Limb (tissue), 2 donors: Measurements from ENCODE around the gene CYSRT1.
A peak's percentile ranks its signal among the peaks of the same experiment; 100 is the strongest.
"Not testable (repeated sequence)": the region's sequence is repeated elsewhere in the genome, so short reads cannot be mapped to it uniquely, and the experiment has no call there.

Experiments used
- DNase-seq, 2 donors: peaks; one replicate each; pipeline ENCODE4 v3.0.0-alpha.2; 2016; ENCODE audit errors: extremely low spot score in 2 of 2

CYSRT1 gene

DNA sequence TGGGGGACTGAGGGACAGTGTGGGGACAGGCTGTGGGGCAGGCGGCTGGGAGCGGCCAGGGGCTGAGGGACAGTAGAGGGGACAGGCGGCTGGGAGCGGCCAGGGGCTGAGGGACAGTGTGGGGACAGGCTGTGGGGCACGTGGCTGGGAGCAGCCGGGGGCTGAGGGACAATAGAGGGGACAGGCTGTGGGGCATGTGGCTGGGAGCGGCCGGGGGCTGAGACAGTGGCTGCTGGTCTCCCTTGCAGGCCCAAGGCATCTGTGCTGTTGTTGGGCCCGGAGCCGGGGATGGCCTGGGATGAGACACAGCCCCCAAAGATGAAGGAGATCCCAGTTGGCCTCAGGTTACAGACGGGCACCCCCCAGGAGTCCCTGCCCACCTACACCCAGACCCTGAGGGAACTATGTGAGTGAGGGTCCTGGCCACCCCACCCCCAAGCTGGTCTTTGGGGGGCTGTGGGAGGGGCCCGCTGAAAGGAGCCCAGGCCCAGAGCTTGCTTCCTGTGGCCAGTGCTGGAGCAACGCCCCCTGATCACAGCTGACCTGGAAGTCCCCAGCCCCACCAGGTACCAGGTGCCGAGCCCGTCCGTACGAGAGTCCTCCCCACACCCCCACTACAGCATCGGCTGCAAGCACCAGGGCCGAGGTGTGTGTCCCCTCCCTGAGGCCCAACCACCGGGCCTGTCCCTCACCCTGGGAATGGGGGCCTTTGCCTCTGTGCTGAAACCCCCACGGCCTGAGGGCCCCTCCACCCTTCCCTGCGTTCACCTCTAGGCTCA lies 26.7 kb downstream of the CYSRT1 start:
- no peak for DNase-seq

DNA sequence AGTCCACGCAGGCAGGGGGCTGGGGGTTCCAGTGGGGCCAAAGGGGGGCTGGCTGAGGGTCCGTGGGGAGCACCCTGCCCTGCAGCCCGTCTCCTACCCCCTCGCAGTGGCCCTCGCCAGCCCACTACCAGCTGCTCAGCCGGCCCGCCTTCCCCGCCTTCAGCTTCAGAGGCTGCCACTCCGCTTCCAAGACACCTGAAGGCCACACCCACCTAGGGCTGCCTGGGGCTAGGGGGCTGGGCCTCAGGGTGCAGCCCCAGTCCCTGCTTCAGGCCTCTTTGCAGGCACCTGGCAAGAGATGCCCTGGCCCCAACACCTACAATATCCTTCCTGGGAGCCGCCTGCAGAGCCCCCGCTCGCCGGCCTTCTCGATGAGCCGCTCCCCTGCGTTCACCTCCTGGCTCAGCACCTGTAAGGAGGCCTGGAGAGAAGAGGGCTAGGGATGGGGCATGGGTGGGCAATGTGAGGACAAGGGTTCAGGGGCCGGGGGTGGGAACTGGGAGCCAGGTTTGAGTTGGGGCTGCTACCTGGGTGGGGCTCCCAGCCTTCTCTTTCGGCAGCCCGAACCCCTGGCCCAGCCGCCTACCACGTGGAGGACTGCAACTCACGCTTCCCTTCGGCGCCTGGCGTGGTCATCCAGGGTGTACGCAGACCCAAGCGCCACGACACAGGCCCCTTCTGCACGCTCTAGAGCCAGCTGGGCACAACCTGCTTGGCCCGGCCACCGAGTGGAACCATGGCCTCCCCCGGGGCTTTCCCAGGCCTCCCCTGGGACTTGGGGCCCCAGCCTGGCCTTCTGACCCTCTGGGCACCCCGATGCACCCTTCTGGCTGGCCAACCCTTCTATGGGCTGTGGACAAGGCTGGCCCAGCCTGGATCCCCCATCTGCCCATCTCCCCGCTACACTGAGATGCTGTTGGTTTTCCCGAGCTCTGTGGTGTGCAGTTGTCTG lies 27.9 kb downstream of the CYSRT1 start:
- no peak for DNase-seq

DNA sequence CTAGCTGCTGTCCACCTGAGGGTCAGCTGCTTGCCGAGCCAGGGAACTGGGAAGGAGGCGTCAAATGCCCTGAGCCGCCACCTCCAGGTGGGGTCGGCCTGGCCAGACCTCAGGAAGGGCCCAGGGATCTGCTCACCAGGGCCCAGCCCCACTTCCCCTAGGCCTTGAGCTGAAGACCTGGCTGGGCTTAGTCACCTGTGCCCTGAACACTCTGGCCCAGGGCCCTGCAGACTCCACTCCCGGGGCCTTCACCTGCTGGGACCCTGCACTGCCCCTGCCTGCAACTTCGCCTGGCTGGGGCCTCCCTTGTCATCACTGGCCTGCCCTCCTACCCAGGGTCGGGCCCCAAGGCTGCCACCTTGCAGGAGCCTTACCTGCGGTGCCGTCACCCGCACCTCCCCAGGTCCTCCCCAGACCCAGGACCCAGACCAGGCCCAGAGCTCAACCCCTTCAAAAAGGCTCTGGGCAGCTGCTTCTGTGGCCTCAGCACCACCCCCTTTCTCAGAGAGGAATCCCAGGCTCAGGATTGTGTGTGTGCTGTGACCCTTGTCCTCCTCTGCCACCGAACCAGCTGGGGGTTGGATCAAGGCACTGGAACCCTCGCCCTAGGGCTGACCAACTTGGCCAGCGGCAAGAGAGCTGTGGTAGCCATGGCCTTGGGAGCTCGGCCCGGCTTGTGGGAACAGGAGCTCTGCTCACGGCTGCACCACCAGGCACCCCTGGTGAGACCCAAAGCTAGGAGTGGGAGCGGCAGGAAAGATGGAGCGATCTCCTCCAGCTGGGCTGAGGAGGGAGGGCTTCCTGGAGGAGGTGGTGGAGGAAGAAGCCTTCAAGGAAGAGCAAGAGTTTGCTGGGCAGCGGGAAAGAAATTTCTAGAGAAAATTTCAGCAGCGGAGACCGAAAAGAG lies 29.0 kb downstream of the CYSRT1 start:
- DNase-seq = no peak

DNA sequence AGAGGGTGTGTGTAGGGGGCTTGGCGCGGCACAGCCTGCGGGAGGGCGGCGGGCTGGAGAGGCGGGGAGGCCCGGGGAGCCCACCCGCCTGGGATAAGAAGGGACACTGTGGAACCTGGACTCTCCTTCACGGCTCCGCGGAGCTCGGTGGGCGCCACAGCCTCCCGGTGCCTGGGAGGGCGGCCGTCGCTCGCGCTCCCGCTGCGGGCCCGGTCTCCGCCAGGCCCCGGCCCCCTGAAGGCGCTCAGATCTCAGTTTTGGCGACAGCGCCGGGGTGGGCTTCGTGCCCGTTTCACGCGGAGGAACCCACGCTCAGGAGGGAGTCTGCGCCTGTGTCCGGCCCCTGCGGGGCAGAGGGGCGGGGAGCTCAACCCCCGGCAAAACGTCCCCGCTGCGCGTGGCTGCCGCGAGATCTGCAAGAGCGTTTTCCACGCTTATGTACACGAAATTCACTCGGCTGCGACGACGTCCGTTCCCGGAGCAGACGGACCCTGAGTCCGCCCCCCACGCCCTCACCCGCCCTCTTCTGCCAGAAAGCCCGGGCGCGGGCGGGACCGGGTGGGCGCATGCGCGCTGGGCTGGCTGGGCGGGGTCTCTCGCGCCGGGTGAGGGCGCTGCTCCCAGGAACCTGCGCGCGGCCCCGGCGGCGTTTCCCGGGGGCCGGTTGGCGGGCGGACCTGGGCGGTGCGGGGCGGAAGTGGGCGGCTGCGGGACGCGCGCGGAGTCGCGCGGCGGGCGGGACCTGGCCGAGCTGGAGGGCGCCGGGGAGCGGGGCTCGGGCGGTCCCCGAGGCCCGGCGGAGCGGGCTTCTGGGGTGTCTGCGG lies 29.9 kb downstream of the CYSRT1 start, which contains the start of gene NELFB:
NELFB (plus strand) TSS at position 704 of the 824 bp plus-strand sequence.
- peak; percentile 89 to 98 for DNase-seq

DNA sequence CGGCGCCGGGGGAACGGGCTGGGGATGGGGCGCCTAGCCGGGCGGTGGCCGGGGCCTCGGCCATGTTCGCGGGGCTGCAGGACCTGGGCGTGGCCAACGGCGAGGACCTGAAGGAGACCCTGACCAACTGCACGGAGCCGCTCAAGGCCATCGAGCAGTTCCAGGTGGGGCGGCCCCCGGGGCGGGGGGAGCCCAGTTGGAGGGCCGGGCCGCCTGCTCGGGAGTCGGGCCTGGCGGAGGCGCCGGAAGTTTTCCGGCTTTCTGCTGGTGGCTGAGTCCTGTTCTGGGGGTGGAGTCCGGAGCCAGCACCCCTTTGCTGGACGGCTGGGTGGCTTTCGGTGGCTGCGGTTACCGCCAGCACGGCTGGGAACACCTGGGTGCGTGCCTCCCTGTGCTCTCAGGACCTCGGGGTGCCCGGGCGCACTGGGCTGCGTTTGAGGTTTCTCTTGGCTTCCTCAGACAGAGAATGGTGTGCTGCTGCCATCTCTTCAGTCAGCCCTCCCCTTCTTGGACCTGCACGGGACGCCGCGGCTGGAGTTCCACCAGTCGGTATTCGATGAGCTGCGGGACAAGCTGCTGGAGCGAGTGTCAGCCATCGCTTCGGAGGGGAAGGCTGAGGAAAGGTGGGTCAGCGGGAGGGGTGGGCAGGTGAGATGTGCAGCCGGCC lies 30.6 kb downstream of the CYSRT1 start:
- peak in 1 of 2 donors; percentile 23 for DNase-seq

DNA sequence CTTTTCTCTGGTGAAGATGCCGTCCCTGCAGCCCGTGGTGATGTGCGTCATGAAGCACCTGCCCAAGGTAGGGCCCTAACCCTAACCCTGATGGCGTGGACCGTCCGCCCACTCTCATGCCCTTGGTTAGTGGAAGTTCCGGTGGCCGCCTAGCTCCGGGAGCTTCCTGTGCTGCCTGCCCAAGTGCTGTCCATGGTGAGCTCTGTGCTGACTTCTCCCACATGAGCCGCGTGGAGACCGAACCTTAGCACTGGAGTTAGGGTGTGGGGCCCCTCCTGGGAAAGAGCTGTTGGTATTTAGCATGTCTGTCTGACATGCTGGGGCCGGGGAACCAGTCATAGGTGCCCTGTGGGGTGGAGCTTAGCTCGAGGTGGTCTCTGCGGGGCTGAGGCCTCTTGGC lies 31.4 kb downstream of the CYSRT1 start:
- DNase-seq = no peak

DNA sequence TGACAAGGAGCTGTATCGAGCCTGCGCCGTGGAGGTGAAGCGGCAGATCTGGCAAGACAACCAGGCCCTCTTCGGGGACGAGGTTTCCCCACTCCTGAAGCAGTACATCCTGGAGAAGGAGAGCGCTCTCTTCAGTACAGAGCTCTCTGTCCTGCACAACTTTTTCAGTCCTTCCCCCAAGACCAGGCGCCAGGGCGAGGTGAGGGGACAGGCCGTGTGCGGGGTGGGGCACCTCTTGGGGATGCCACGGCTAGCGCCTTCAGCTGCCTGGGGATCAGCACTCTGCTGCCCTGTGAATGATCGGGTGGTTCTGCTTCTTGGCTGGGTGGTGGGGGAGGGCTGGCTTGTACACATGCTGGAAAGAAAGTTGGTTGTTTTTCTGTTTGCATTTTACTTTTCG lies 31.9 kb downstream of the CYSRT1 start:
- no peak for DNase-seq

DNA sequence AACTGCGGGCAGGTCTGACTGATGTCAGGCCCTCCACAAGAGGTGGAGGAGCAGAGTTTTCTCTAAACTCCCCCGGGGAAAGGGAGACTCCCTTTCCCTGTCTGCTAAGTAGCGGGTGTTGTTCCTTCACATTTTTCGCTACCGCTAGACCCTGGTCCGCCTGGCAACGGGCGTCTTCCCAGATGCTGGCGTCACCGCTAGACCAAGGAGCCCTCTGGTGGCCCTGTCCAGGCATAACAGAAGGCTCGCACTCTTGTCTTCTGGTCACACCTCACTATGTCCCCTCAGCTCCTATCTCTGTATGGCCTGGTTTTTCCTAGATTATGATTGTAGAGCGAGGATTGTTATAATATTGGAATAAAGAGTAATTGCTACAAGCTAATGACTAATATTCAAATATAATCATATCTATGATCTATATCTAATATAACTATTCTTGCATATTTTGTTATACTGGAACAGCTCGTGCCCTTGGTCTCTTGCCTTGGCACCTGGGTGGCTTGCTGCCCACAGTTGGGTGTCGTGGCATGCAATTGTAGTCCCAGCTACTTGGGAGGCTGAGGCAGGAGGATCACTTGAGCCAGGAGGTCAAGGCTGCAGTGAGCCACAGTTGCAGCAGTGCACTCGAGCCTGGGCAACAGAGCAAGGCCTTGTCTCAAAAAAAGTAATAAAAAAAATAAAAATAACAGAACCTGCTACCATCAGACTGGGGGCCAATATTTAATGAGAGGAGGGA lies 37.4 kb downstream of the CYSRT1 start:
- not testable (repeated sequence) for DNase-seq

DNA sequence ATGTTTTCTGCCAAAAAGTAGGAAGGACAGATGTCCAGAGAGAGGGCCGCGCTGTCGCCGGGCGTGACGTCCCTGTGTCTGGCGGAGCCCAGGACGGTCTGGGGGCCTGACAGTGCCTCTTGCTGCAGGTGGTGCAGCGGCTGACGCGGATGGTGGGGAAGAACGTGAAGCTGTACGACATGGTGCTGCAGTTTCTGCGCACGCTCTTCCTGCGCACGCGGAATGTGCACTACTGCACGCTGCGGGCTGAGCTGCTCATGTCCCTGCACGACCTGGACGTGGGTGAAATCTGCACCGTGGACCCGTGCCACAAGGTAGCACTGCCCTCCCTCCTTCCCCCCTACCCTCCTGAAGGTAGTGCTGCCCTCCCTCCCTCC lies 37.9 kb downstream of the CYSRT1 start:
- no peak for DNase-seq

DNA sequence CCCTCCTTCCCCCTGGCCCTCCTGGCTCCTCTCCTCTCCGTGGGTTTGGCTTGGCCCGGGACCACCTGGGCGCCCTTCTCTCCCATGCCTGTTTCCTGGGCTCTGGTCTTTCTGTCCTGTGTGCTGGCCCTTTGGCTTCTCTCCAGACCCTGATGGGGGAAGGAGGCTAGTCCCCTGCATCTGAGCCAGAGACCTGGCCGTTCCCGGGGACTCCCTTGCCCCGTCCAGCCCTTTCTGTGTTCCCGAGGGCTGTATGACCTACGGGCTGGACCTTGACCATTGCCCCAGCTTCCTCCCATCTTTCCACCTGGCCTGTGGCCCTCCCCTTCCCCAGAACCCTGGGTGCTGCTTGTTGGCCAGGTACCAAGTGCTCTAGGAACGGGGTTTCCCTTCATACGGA lies 38.5 kb downstream of the CYSRT1 start:
- no peak for DNase-seq

DNA sequence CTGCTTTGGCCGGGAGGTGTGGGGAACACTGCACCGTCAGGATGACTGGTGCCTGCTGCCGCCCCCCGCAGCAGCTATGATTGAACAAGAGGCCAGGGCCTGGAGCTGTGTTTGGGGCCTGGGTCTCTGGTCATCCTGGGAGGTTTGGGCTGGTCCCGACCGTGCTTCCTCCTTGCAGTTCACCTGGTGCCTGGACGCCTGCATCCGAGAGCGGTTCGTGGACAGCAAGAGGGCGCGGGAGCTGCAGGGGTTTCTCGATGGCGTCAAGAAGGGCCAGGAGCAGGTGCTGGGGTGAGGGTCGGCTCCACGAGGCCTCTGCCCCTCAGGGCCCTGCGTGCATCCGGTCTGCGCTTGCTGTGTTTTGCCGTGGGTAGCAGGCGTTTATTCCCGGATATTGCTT lies 39.1 kb downstream of the CYSRT1 start:
- no peak for DNase-seq

DNA sequence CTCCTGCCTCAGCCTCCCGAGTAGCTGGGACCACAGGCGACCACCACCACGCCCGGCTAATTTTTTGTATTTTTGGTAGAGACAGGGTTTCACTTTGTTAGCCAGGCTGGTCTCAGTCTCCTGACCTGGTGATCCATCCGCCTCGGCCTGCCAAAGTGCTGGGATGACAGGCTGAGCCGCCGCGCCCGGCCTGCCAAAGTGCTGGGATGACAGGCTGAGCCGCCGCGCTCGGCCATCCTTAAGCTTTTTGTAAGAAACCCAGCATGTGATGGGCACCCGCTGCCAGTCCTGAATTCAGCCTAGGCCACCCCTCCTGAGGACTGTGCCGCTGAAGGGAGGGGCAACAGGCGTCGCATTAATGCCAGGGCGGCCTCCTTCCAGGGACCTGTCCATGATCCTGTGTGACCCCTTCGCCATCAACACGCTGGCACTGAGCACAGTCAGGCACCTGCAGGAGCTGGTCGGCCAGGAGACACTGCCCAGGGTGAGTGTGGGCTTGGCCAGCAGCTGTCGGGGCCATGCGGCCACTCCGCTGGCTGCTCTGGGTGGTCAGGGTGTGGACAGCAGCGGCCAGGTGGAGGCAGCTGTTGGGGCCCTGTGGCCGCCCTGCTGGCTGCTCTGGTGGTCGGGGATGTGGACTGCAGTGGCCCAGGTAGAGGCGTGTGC lies 40.7 kb downstream of the CYSRT1 start:
- DNase-seq = no peak

DNA sequence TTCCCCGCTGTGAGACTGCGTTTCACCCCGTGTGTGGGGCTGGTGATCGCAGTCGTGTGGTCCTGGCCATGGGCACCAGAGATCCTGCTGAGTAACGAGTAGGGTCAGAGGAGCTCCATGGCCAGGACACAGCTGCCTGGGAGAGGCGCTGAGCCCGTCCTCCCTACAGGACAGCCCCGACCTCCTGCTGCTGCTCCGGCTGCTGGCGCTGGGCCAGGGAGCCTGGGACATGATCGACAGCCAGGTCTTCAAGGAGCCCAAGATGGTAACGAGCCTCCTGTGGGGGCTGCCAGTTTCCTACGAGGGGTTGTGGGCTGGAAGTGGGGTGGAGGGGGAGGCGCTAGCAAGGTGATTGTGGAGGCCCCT lies 41.2 kb downstream of the CYSRT1 start:
- DNase-seq = no peak

DNA sequence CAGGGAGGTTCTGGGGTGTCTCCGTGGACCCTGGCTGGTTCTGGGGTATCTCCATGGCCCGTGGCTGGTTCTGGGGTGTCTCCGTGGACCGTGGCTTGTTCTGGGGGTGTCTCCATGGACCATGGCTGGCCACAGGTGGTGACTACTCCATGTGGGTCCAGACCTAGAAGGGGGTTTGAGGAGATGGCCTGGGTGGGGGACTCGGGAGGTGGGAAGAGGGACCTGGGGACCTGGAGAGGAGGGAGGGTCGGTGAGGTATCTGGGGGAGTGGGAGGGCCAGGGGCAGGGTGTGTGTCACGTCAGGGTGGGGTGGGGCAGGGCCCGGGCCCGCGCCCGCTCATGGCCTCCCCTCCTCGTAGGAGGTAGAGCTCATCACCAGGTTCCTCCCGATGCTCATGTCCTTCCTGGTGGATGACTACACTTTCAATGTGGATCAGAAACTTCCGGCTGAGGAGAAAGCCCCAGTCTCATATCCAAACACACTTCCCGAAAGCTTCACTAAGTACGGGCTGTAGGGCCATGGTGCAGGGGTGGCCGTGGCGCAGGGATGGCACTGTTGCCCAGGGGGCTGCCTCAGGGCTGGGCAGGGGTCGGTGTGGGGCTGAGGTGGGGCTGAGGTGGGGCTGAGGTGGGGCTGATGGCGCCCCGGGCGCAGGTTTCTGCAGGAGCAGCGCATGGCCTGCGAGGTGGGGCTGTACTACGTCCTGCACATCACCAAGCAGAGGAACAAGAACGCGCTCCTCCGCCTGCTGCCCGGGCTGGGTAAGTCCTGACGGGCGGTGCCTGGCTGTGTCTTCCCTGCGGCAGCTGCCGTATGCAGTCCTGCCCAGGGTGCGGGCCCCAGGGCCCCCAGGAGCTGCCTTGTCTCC lies 41.8 kb downstream of the CYSRT1 start:
- no peak for DNase-seq

DNA sequence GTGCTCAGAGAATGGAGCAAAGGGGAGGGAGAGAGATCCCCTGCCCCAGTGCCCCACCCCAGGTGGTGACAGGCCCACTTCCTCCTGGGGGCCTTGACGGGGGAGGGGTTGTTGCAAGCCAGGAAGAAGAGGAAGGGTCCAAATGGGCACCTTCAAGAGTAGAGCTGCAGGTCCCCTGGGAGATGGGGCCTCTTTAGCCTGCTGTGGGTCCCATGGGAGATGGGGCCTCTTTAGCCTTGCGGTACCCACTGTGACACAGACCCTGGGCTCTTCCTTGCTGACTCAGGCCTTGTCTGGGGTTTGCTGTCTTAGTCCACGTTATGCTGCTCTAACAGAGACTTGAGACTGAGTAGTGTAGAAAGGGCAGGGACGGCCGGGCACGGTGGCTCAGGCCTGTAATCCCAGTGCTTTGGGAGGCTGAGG lies 43.0 kb downstream of the CYSRT1 start:
- no peak for DNase-seq

DNA sequence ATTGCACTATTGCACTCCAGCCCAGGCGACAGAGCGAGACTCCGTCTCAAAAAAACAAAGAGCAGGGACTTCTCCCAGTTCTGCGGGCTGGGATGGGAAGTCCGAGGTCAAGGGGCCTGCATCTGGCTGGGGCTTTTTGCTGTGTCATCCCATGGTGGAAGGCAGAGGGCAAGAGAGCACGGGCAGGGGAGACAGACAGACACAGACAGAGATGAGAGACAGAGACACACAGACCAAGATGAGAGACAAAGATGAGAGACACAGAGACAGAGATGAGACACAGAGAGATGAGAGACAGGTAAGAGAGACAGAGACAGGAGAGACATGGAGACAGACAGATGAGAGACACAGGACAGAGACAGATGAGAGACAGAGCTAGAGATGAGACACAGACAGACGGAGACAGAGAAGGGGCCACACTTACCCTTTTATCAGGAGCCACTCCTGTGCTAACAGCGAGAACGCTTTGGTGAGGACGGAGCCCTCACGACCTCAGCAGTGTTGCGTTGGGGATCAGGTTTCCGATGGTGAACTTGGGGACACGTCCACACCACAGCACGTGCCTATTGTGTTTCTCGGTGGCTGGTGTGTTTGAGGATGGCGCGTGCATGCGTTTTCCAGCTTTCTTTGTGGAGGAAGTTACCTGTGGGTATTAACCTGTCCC lies 43.7 kb downstream of the CYSRT1 start:
- DNase-seq = no peak

DNA sequence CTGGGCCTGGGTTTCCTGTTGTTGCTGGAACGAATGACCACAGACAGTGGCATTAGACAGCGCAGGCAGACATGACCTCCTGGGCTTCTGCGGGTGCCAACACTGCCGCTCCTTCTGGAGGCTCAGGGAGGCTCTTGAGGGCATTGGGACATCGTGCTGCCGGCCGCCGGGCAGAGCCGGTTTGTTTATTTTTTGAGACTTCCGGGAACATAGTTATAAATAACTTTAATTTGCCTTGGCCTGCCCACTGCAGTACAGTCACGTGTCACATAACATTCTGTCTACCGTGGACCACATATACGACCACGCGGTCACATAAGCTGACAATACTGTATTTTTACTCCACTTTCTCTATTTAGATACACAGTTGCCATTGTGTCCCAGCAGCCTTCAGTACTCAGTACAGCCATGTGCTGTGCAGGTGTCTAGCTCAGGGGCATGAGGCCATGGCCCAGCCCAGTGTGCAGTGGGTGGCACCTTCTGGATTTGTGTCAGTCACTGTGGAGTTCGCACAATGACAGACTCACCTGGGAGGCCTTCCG lies 44.3 kb downstream of the CYSRT1 start:
- DNase-seq = no peak
